NCI-H2171 treated with DMSO at 0.1 percent for 48 hours (cell line): Measurements from ENCODE around the gene P3R3URF.
A peak's percentile ranks its signal among the peaks of the same experiment; 100 is the strongest.

Experiments used
- DNase-seq: peaks from one replicate; lab custom pipeline; 2025; lab: John Stamatoyannopoulos, UW

Gene P3R3URF

DNA sequence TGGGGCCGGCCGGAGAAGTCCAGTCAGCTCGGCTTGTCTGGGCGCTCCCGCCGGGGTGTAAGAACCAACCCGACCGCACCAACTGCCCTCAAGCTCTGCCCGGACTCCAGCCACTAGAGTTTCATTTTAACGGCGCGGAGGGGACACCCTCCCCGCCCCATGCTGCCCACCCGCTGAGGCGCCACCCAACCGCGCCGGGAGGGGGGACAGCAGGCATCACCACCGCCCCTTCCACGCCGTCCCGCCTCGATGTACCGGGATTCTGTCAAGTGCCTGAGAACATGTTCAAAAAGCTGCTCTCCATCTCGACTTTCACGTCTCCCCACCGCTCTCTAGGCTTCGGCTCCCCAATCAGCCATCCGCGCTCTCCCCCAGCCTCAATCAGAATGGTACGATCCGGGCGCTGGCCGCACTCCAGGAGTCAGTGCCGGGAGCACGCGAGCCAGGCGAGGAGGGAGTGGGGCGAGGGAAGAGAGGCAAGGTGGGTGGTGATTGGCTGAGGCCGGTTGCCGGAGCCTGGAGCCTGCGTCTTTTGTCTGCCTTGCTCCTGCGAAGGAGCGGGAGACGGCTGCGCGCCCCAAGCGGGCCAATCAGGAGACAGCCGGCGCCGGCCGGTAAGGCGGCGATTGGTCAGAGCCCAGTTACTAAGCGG is 43.6 kb downstream of the P3R3URF start, which contains the start of gene PIK3R3:
TSS of gene PIK3R3 (minus strand) at position 101 of the 652 bp plus-strand sequence. CDS start 677 bp downstream, outside the sequence.
- DNase-seq, result peak; percentile 99

DNA sequence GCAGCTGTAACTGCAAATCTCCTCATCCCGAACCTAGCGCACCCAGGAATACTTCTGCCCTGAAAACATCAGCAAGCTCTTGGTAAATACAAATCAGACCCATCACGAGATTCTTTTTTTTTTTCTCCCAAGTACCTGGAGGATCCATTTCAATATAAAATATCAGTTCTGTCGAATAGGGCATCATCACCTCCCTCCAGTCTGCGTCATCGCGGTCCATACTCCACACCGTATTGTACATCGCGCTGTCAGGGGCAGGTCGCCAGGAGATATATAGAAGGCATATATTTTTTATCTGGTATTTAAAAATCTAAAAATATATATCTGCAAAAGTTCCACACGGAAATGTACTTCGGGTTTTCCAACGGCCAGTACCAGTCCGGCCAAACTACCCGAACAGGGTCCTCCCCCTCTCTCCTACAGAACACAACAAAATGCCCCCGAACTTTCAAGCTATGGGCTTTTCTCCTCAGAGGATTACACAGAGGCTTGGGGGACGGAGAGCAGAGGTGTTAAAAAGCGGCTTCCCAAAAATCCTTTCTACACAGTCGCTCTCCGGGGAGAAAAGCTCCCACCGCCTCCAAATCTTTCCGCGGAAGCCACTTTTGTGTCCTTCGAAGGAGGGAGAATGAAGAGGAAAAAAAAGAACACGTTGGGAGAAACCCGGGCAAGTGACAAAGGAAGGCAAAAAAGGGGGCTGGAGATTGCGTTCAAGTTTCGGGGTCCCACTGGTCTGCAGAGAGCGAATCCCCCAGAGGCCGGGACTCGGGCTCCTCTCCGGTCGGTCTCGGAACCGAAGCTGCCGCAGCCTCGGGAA is 44.4 kb downstream of the P3R3URF start:
- DNase-seq, result peak; percentile 82

DNA sequence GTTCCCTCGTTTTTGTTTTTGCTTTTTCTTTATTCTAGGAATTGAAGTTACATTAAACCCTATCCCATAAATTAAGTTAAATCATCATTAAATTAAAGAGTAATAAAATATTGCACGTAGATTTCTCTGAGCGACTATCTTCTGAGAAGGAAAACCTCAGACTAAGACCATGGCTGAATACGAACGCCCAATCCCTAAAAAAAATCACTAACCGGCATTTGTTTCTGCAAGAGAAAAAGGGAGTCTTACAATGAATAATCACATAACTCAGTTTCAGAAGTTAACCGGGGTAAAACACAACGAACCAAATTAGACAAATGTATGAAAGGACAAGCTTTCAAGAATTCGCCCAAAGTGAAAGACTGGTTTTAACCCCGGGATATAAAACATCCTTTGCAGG is 45.2 kb downstream of the P3R3URF start:
- peak; percentile 40 for DNase-seq

DNA sequence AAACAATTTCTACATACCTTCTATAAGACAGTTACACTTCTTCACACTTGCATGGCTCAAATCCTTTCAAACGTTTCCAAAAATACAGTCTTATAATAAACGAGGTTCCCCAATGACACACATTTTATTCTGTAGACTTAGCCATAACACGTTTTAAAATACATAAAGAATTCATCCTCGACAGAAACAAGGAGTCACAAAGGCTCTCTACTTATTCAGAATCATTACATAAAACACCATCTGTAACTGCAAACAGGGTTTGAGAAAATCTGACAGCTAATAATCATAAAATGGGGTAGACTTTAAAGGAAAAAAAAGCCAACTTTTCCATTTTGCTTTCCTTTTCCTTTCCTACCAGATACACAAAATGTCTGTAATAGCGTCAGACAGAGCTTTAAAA is 45.7 kb downstream of the P3R3URF start:
- DNase-seq, result no peak

DNA sequence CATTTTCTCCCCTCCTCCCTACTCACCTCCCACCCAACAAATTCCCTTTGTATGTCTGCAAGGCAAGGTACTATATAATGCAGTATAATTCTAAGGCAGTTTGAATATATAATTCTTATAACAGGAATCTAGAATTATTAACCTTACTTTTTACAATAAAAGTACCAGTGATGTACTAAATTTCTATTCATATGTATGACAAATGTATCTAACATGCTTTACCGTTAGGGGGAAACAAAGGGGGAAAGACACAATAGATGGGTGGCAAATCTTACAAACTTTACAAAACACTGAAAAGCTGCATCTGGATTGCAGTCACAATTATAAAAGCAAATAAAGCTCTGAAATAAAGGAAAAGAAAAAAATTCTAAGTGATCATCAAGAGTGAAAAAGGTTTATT is 46.2 kb downstream of the P3R3URF start:
- DNase-seq, result peak; percentile 36

DNA sequence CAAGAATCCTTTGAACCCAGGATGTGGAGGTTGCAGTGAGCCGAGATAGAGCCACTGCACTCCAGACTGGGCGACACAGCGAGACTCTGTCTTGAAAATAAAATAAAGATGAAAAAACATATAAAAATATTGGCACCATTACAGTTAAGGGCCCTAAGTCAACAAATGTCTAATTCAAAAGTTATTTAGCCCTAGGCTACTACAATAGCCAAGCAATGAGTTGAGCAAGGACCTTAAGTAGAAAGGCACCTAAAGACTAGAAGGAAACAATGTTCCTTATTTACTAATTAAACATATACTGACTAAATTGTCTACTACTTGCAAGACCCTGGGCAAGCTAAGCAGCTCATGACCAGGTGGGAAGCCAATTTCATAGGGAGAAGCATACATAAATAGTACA is 47.9 kb downstream of the P3R3URF start:
- no peak for DNase-seq
